ENCODE data around the gene TGFBRAP1.

- TF ChIP-seq GABPA (IDR thresholded peaks at IDR 0.05 in 1 of 2, conservative IDR thresholded peaks at IDR 0.05 in 1 of 2) (no peak), CTCF (IDR thresholded peaks at IDR 0.05; ENCODE audit: low read depth, low read length, missing input control) (no peak), RXRA (IDR thresholded peaks at IDR 0.05) (peak in 1 of 2 donors; percentile 45), ATF3 (IDR thresholded peaks at IDR 0.05) (no peak), RAD21 (IDR thresholded peaks at IDR 0.05) (peak in 1 of 2 donors; percentile 5), MAX (IDR thresholded peaks at IDR 0.05) (no peak)
These were observed 43.8 kb upstream of the TGFBRAP1 start for GRCh38 chr2:105373344-105373781.

Data from liver (tissue), 3 donors.